Skin epidermis (tissue), 12 donors: Measurements from ENCODE around the gene KIRREL3.

Experiments used
- H3K27ac ChIP-seq, 21 experiments: fragments of 200-600 bp; sonication (generic) in 11 of 21; one replicate each; pipeline ENCODE4 v1.5.0; 2020; ENCODE audit warnings: mild to moderate bottlenecking in 3 of 21, inconsistent platforms in 2 of 21, moderate library complexity in 2 of 21
- H3K4me3 ChIP-seq, 7 experiments: fragments of 200-600 bp; sonication (generic) in 2 of 7; one replicate each; pipeline ENCODE4 v1.5.0; 2020; ENCODE audit warnings: inconsistent platforms in 2 of 7, mild to moderate bottlenecking in 2 of 7, moderate library complexity in 1 of 7

KIRREL3 gene

GRCh38 chr11:126433989-126434949, 566.3 kb downstream of the KIRREL3 start:
- Histone ChIP-seq H3K4me3 (no peak overlapping the region), H3K27ac (no peak overlapping the region)

- H3K27ac ChIP-seq, result peak overlapping the region in 2 of 21 experiments; percentile 8 to 68
These were observed 567.2 kb downstream of the KIRREL3 start for GRCh38 chr11:126433244-126433846.

GRCh38 chr11:126432525-126432924, 568.0 kb downstream of the KIRREL3 start:
- peak overlapping the region in 17 of 21 experiments; percentile 3 to 87 (median 63) for H3K27ac ChIP-seq

More at GRCh38 chr11:126433244-126433846, 567.2 kb downstream of the KIRREL3 start:
- H3K4me3 ChIP-seq, result no peak overlapping the region

GRCh38 chr11:126432065-126432461, 568.5 kb downstream of the KIRREL3 start:
- peak overlapping the region in 19 of 21 experiments; percentile 3 to 87 (median 63) for H3K27ac ChIP-seq
- no peak overlapping the region for H3K4me3 ChIP-seq

More at GRCh38 chr11:126432525-126432924, 568.0 kb downstream of the KIRREL3 start:
- no peak overlapping the region for H3K4me3 ChIP-seq

GRCh38 chr11:126431401-126432064, 569.0 kb downstream of the KIRREL3 start:
- H3K27ac ChIP-seq, result peak overlapping the region in 19 of 21 experiments; percentile 5 to 87 (median 63)

GRCh38 chr11:126430581-126431335, 569.8 kb downstream of the KIRREL3 start:
- H3K4me3 ChIP-seq, result no peak overlapping the region
- peak overlapping the region in 12 of 21 experiments; percentile 37 to 87 (median 70) for H3K27ac ChIP-seq

More at GRCh38 chr11:126431401-126432064, 569.0 kb downstream of the KIRREL3 start:
- no peak overlapping the region for H3K4me3 ChIP-seq

GRCh38 chr11:126426820-126427749, 573.5 kb downstream of the KIRREL3 start:
- H3K27ac ChIP-seq, result peak overlapping the region in 8 of 21 experiments; percentile 10 to 61 (median 43)
- no peak overlapping the region for H3K4me3 ChIP-seq

- H3K4me3 ChIP-seq, result no peak overlapping the region
- H3K27ac ChIP-seq, result peak overlapping the region in 3 of 21 experiments; percentile 8 to 67 (median 38)
These were observed 574.5 kb downstream of the KIRREL3 start for GRCh38 chr11:126426106-126426505.

GRCh38 chr11:126424471-126425039, 576.0 kb downstream of the KIRREL3 start:
- H3K27ac ChIP-seq, result no peak overlapping the region
- no peak overlapping the region for H3K4me3 ChIP-seq

- Histone ChIP-seq H3K4me3 (no peak overlapping the region), H3K27ac (peak overlapping the region in 1 of 21 experiments; percentile 19)
These were observed 576.8 kb downstream of the KIRREL3 start for GRCh38 chr11:126423743-126424142.

GRCh38 chr11:126423154-126423553, 577.4 kb downstream of the KIRREL3 start:
- H3K4me3 ChIP-seq, result no peak overlapping the region
- peak overlapping the region in 1 of 21 experiments; percentile 31 for H3K27ac ChIP-seq

GRCh38 chr11:126422446-126422845, 578.1 kb downstream of the KIRREL3 start:
- Histone ChIP-seq H3K4me3 (no peak overlapping the region), H3K27ac (no peak overlapping the region)

GRCh38 chr11:126421271-126421671, 579.3 kb downstream of the KIRREL3 start:
- peak overlapping the region in 6 of 21 experiments; percentile 1 to 78 (median 42) for H3K27ac ChIP-seq
- no peak overlapping the region for H3K4me3 ChIP-seq

- no peak overlapping the region for H3K4me3 ChIP-seq
These were observed 579.8 kb downstream of the KIRREL3 start for GRCh38 chr11:126420698-126421256.

GRCh38 chr11:126419801-126420697, 580.5 kb downstream of the KIRREL3 start:
- Histone ChIP-seq H3K4me3 (no peak overlapping the region), H3K27ac (peak overlapping the region in 6 of 21 experiments; percentile 7 to 69 (median 35))

More at GRCh38 chr11:126420698-126421256, 579.8 kb downstream of the KIRREL3 start:
- H3K27ac ChIP-seq, result peak overlapping the region in 6 of 21 experiments; percentile 1 to 78 (median 41)

GRCh38 chr11:126418887-126419286, 581.7 kb downstream of the KIRREL3 start:
- Histone ChIP-seq H3K27ac (peak overlapping the region in 1 of 21 experiments; percentile 8), H3K4me3 (no peak overlapping the region)
